Panc1 (cell line): ENCODE measurements around the gene PPP1R3F. TPM values are rescaled to one million over a fixed set of nuclear protein-coding genes. Genes with fewer than 3 reads are reported as not detected.

Experiments
- ATAC-seq: fragments of 200-7000 bp; cut with Tn5 transposase; 2 replicates; pipeline ENCODE4 v1.9.1; 2020; ENCODE audit warnings: mild to moderate bottlenecking, moderate library complexity
- BruUV-seq: library from RNA; stranded (reverse); fragments of 400-500 nt; replicated peaks from 2 replicates; lab custom pipeline; 2021; lab: Mats Ljungman, UMichigan
- CTCF ChIA-PET: fragments of 300-600 bp; sonication (Branson Sonifier 250); formaldehyde crosslinking; loops from one replicate; lab custom pipeline; 2022; ENCODE audit warnings: antibody characterized with exemption; lab: Charles Lee
- POLR2A ChIA-PET: fragments of 300-600 bp; sonication (Branson Sonifier 250); formaldehyde crosslinking; loops from one replicate; lab custom pipeline; 2022; ENCODE audit warnings: antibody characterized with exemption; lab: Charles Lee
- DNase-seq: peaks from one replicate; pipeline ENCODE4 v3.0.0-alpha.2; 2010; ENCODE audit warnings: low read depth, low spot score
- H3K27ac ChIP-seq: 2 replicates; pipeline ENCODE4 v1.5.1; 2011; ENCODE audit warnings: mild to moderate bottlenecking, low read length, inconsistent platforms
- H3K27me3 ChIP-seq: fragments of 200-500 bp; sonication (Bioruptor generic); 2 replicates; pipeline ENCODE4 v1.6.0; 2014; ENCODE audit warnings: low read length, inconsistent platforms; ENCODE audit not compliant: control insufficient read depth, insufficient read depth
- H3K36me3 ChIP-seq: fragments of 200-500 bp; sonication (Bioruptor generic); 2 replicates; pipeline ENCODE4 v1.5.1; 2014; ENCODE audit warnings: inconsistent platforms, mild to moderate bottlenecking, low read length, moderate library complexity; ENCODE audit not compliant: control insufficient read depth, insufficient read depth
- H3K4me1 ChIP-seq: 2 replicates; pipeline ENCODE4 v1.5.1; 2011; ENCODE audit warnings: inconsistent platforms, mild to moderate bottlenecking, low read length, moderate library complexity; ENCODE audit not compliant: control insufficient read depth, insufficient read depth
- H3K4me3 ChIP-seq, 2 experiments: 2 replicates each; pipeline ENCODE4 v1.5.1; 2011 to 2012; ENCODE audit warnings: low read depth in 2 of 2, low read length in 2 of 2, mild to moderate bottlenecking in 2 of 2, inconsistent platforms in 1 of 2, moderate library complexity in 1 of 2
- H3K9me3 ChIP-seq: fragments of 200-500 bp; sonication (Bioruptor generic); 2 replicates; pipeline ENCODE4 v1.5.1; 2014; ENCODE audit warnings: low read depth, mild to moderate bottlenecking, inconsistent platforms, low read length, moderate library complexity; ENCODE audit not compliant: control insufficient read depth, insufficient read depth
- POLR2AphosphoS5 ChIP-seq: IDR thresholded peaks from 2 replicates; pipeline ENCODE4 v1.6.1; 2012; ENCODE audit warnings: mild to moderate bottlenecking, low read depth, low read length, moderate library complexity
- SIN3A ChIP-seq: IDR thresholded peaks from 2 replicates; pipeline ENCODE4 v1.6.1; 2012; ENCODE audit warnings: low read depth, mild to moderate bottlenecking, low read length, moderate library complexity, borderline replicate concordance; ENCODE audit not compliant: insufficient read depth
- TCF7L2 ChIP-seq: IDR thresholded peaks from 2 replicates; pipeline ENCODE4 v1.6.1; 2011; ENCODE audit warnings: mild to moderate bottlenecking, low read depth, low read length, inconsistent platforms
- in situ Hi-C: cut with HindIII; loops from 2 replicates; pipeline ENCODE4 v1.10.0; 2016; ENCODE audit warnings: low sequenced_read_pairs, low pct_unique_long_range_greater_than_20kb
- intact Hi-C: fragments of 100-400 bp; cut with micrococcal nuclease; formaldehyde crosslinking; loops from one replicate; pipeline ENCODE4 v1.10.0; 2022; ENCODE audit not compliant: unreplicated experiment
- total RNA-seq: library from RNA; stranded (reverse); gene quantifications from one replicate; pipeline ENCODE4 v1.2.1, GENCODE V29; 2021; ENCODE audit not compliant: unreplicated experiment
- TF ChIP-seq, protein P1 (sequence below), 2 experiments: IDR thresholded peaks; 2 replicates each; pipeline ENCODE4 v1.6.1; 2011 to 2012; ENCODE audit warnings: low read depth in 2 of 2, control low read depth in 1 of 2, low read length in 1 of 2, mild to moderate bottlenecking in 1 of 2, moderate library complexity in 1 of 2; ENCODE audit not compliant: insufficient read depth in 1 of 2
- TF ChIP-seq, protein P2 (sequence below): fragments of 450-650 bp; IDR thresholded peaks from 2 replicates; pipeline ENCODE4 v1.5.1; 2017; ENCODE audit warnings: mild to moderate bottlenecking

Gene PPP1R3F
- total RNA-seq, 1 experiment from 2014 or later, result 8.3 TPM

- intact Hi-C loops, result no loop called here
- no peak overlapping the region for H3K4me3 ChIP-seq
- no peaks in the 10 kb centered on the region for H3K9me3 ChIP-seq
- no peak for TF ChIP-seq POLR2AphosphoS5
- no peak for TF ChIP-seq TCF7L2
- TF ChIP-seq, protein P1, sequence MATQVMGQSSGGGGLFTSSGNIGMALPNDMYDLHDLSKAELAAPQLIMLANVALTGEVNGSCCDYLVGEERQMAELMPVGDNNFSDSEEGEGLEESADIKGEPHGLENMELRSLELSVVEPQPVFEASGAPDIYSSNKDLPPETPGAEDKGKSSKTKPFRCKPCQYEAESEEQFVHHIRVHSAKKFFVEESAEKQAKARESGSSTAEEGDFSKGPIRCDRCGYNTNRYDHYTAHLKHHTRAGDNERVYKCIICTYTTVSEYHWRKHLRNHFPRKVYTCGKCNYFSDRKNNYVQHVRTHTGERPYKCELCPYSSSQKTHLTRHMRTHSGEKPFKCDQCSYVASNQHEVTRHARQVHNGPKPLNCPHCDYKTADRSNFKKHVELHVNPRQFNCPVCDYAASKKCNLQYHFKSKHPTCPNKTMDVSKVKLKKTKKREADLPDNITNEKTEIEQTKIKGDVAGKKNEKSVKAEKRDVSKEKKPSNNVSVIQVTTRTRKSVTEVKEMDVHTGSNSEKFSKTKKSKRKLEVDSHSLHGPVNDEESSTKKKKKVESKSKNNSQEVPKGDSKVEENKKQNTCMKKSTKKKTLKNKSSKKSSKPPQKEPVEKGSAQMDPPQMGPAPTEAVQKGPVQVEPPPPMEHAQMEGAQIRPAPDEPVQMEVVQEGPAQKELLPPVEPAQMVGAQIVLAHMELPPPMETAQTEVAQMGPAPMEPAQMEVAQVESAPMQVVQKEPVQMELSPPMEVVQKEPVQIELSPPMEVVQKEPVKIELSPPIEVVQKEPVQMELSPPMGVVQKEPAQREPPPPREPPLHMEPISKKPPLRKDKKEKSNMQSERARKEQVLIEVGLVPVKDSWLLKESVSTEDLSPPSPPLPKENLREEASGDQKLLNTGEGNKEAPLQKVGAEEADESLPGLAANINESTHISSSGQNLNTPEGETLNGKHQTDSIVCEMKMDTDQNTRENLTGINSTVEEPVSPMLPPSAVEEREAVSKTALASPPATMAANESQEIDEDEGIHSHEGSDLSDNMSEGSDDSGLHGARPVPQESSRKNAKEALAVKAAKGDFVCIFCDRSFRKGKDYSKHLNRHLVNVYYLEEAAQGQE (IDR thresholded peaks at IDR 0.05; ENCODE audit: insufficient read depth in 1 of 2, low read depth in 2 of 2, low read length in 1 of 2), result no peak
- TF ChIP-seq, protein P2, sequence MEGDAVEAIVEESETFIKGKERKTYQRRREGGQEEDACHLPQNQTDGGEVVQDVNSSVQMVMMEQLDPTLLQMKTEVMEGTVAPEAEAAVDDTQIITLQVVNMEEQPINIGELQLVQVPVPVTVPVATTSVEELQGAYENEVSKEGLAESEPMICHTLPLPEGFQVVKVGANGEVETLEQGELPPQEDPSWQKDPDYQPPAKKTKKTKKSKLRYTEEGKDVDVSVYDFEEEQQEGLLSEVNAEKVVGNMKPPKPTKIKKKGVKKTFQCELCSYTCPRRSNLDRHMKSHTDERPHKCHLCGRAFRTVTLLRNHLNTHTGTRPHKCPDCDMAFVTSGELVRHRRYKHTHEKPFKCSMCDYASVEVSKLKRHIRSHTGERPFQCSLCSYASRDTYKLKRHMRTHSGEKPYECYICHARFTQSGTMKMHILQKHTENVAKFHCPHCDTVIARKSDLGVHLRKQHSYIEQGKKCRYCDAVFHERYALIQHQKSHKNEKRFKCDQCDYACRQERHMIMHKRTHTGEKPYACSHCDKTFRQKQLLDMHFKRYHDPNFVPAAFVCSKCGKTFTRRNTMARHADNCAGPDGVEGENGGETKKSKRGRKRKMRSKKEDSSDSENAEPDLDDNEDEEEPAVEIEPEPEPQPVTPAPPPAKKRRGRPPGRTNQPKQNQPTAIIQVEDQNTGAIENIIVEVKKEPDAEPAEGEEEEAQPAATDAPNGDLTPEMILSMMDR, result no peak
- TF ChIP-seq SIN3A, result no peak
- DNase-seq (no peak), ATAC-seq (no peak)
- ChIA-PET POLR2A (no interaction called here), CTCF (no interaction called here)
- no peaks in the 10 kb centered on the region for H3K4me1 ChIP-seq
- H3K27me3 ChIP-seq, result no peaks in the 10 kb centered on the region
- no TSS peak for BruUV-seq
- no peaks in the 10 kb centered on the region for H3K36me3 ChIP-seq
- H3K27ac ChIP-seq, result no peak overlapping the region
- in situ Hi-C loops, result no loop called here
Measured at GRCh38 chrX:49233887-49234555, 35.6 kb upstream of the PPP1R3F start.

GRCh38 chrX:49237060-49237459, 32.5 kb upstream of the PPP1R3F start:
- Histone ChIP-seq H3K4me1 (no peaks in the 10 kb centered on the region), H3K27me3 (no peaks in the 10 kb centered on the region), H3K4me3 (no peak overlapping the region), H3K27ac (no peak overlapping the region), H3K9me3 (no peaks in the 10 kb centered on the region), H3K36me3 (no peaks in the 10 kb centered on the region)
- in situ Hi-C loops, result no loop called here
- ChIA-PET POLR2A (no interaction called here), CTCF (no interaction called here)
- ATAC-seq, result no peak
- TF ChIP-seq, protein P1 (IDR thresholded peaks at IDR 0.05; ENCODE audit: insufficient read depth in 1 of 2, low read depth in 2 of 2, low read length in 1 of 2), result no peak
- TF ChIP-seq POLR2AphosphoS5 (no peak), TCF7L2 (no peak), SIN3A (no peak)
- TF ChIP-seq, protein P2, result no peak
- DNase-seq, result no peak
- intact Hi-C loops, result no loop called here
- no TSS peak for BruUV-seq
